Keratinocyte (primary cell): ENCODE data around the gene LY6G6F. TPM values are rescaled to one million over a fixed set of nuclear protein-coding genes. Genes with fewer than 3 reads are reported as not detected.

Source experiments
- DNase-seq: peaks from one replicate; pipeline ENCODE4 v3.0.0-alpha.2; 2011; ENCODE audit warnings: low read depth, missing footprints, low spot score
- FAIRE-seq: peaks from 2 replicates; lab custom pipeline; 2011; peaks lifted over from hg19 to GRCh38; lab: Jason Lieb, UNC
- H2AFZ ChIP-seq: 2 replicates; pipeline ENCODE4 v1.6.0; 2012; ENCODE audit warnings: low read length, control low read depth, inconsistent platforms; ENCODE audit not compliant: control insufficient read depth
- H3K27ac ChIP-seq: 2 replicates; pipeline ENCODE4 v1.5.1; 2011; ENCODE audit warnings: low read length; ENCODE audit not compliant: control insufficient read depth, insufficient read depth
- H3K27me3 ChIP-seq: 3 replicates; pipeline ENCODE4 v1.6.0; 2011; ENCODE audit warnings: low read length; ENCODE audit not compliant: control insufficient read depth, insufficient read depth; ENCODE audit errors: extremely low read depth
- H3K36me3 ChIP-seq, 2 experiments: 2 replicates in 1 of 2; 3 replicates in 1 of 2; pipeline ENCODE4 v1.5.1; 2011; ENCODE audit warnings: low read length in 2 of 2, mild to moderate bottlenecking in 1 of 2; ENCODE audit not compliant: control insufficient read depth in 2 of 2, insufficient read depth in 2 of 2; ENCODE audit errors: extremely low read depth in 1 of 2
- H3K4me1 ChIP-seq: 3 replicates; pipeline ENCODE4 v1.5.1; 2011; ENCODE audit warnings: low read length; ENCODE audit not compliant: control insufficient read depth, insufficient read depth; ENCODE audit errors: extremely low read depth
- H3K4me2 ChIP-seq: 3 replicates; pipeline ENCODE4 v1.6.0; 2011; ENCODE audit warnings: low read depth, low read length; ENCODE audit not compliant: control insufficient read depth, insufficient read depth; ENCODE audit errors: extremely low read depth
- H3K4me3 ChIP-seq, 3 experiments: fragments of 200-600 bp in 1 of 3; sonication (generic) in 1 of 3; 2 replicates in 2 of 3; 3 replicates in 1 of 3; pipeline ENCODE4 v1.5.1; 2011 to 2016; ENCODE audit warnings: low read length in 3 of 3, mild to moderate bottlenecking in 3 of 3, control low read depth in 2 of 3, inconsistent platforms in 1 of 3, low read depth in 1 of 3, mixed read lengths in 1 of 3, mixed run types in 1 of 3, moderate library complexity in 1 of 3; ENCODE audit not compliant: control insufficient read depth in 2 of 3, insufficient read depth in 2 of 3; ENCODE audit errors: extremely low read depth in 1 of 3
- H3K79me2 ChIP-seq: 2 replicates; pipeline ENCODE4 v1.6.0; 2012; ENCODE audit warnings: low read length; ENCODE audit not compliant: control insufficient read depth, insufficient read depth
- H3K9ac ChIP-seq: 3 replicates; pipeline ENCODE4 v1.6.0; 2011; ENCODE audit warnings: low read length; ENCODE audit not compliant: control insufficient read depth, insufficient read depth; ENCODE audit errors: extremely low read depth
- H3K9me1 ChIP-seq: 3 replicates; pipeline ENCODE4 v1.6.0; 2011; ENCODE audit warnings: low read length; ENCODE audit not compliant: control insufficient read depth, insufficient read depth; ENCODE audit errors: extremely low read depth
- H3K9me3 ChIP-seq: 2 replicates; pipeline ENCODE4 v1.5.1; 2012; ENCODE audit warnings: low read depth, low read length; ENCODE audit not compliant: control insufficient read depth
- H4K20me1 ChIP-seq: 3 replicates; pipeline ENCODE4 v1.6.0; 2011; ENCODE audit warnings: low read length; ENCODE audit not compliant: control insufficient read depth, insufficient read depth; ENCODE audit errors: extremely low read depth
- EZH2 ChIP-seq: IDR thresholded peaks from one replicate; pipeline ENCODE4 v1.6.1; 2012; ENCODE audit warnings: inconsistent platforms, mild to moderate bottlenecking, low read length, moderate library complexity
- dilution Hi-C: fragments of 300-500 bp; cut with MboI; formaldehyde crosslinking; loops from one replicate; pipeline ENCODE4 v1.7.0; 2020; ENCODE audit warnings: low sequenced_read_pairs; ENCODE audit not compliant: extremely low pct_ligation_motif_present
- polyA plus RNA-seq, 5 experiments: library from polyadenylated mRNA; depleted of rRNA in 3 of 5; stranded (reverse) in 3 of 5; stranded (forward) in 1 of 5; unstranded in 1 of 5; fragments of >200 nt; gene quantifications; 1 replicate in 1 of 5; 2 replicates in 3 of 5; 3 replicates in 1 of 5; pipeline versions ENCODE4 v1.2.1 to v1.2.3, GENCODE V29; 2011 to 2012; ENCODE audit warnings: missing spikeins in 2 of 5, low read depth in 1 of 5, low replicate concordance in 1 of 5
- TF ChIP-seq, protein P1 (sequence below), 3 experiments: IDR thresholded peaks in 1 of 3; conservative IDR thresholded peaks in 1 of 3; optimal IDR thresholded peaks in 1 of 3; 2 replicates in 2 of 3; 3 replicates in 1 of 3; pipeline versions ENCODE3 to v1.5.1; 2011; ENCODE audit warnings: low read length in 3 of 3, mild to moderate bottlenecking in 3 of 3, moderate library complexity in 2 of 3, control low read depth in 1 of 3, inconsistent platforms in 1 of 3; ENCODE audit not compliant: insufficient read depth in 2 of 3; ENCODE audit errors: extremely low read depth in 1 of 3

LY6G6F gene
- polyA plus RNA-seq, 1 donor (not counting 4 experiments of a cell fraction or from before 2014, with no cell fraction given) = not detected

DNA sequence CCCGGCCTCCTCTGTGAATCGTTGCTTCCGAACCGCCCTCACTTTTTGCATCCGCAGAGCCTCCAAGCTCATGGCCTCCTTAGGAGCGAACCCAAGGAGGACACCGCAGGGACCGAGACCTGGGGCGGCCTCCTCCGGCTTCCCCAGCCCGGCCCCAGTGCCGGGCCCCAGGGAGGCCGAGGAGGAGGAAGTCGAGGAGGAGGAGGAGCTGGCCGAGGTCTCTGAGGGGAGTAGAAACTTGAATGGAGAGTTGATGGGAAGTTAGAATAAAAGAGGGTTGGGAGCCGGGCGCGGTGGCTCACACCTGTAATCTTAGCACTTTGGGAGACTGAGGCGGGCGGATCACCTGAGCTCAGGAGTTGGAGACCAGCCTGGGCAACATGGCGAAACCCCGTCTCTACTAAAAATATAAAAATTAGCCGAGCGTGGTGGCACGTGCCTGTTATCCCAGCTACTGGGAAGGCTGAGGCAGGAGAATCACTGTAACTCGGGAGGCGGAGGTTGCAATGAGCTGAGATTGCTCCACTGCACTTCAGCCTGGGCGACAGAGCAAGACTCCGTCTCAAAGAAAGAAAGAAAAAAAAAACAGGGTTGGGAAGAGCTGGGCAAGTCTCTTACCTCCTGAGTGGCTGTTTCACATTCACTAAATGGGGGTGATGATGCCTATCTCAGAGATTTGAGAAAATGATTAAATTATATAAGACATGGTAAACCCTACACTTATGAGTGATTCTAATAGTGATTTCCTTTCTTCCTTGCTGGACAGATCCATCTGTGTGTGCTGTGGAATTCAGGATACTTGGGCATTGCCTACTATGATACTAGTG lies 33.9 kb downstream of the LY6G6F start:
- TF ChIP-seq EZH2 = no peak
- TF ChIP-seq, protein P1, sequence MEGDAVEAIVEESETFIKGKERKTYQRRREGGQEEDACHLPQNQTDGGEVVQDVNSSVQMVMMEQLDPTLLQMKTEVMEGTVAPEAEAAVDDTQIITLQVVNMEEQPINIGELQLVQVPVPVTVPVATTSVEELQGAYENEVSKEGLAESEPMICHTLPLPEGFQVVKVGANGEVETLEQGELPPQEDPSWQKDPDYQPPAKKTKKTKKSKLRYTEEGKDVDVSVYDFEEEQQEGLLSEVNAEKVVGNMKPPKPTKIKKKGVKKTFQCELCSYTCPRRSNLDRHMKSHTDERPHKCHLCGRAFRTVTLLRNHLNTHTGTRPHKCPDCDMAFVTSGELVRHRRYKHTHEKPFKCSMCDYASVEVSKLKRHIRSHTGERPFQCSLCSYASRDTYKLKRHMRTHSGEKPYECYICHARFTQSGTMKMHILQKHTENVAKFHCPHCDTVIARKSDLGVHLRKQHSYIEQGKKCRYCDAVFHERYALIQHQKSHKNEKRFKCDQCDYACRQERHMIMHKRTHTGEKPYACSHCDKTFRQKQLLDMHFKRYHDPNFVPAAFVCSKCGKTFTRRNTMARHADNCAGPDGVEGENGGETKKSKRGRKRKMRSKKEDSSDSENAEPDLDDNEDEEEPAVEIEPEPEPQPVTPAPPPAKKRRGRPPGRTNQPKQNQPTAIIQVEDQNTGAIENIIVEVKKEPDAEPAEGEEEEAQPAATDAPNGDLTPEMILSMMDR (optimal IDR thresholded peaks at IDR 0.05 in 1 of 3, IDR thresholded peaks at IDR 0.05 in 1 of 3, conservative IDR thresholded peaks at IDR 0.05 in 1 of 3; ENCODE audit: extremely low read depth in 1 of 3, insufficient read depth in 2 of 3, low read length in 3 of 3) = no peak
- Histone ChIP-seq H3K4me1 (peaks cover 26% of the 10 kb centered on the region), H3K79me2 (peaks cover 13% of the 10 kb centered on the region), H4K20me1 (no peaks in the 10 kb centered on the region), H3K27ac (peak overlapping the region; percentile 83), H3K9ac (peak overlapping the region; percentile 88), H3K27me3 (no peaks in the 10 kb centered on the region), H3K4me3 (peak overlapping the region; percentile 72 to 88 (median 87)), H3K9me3 (no peaks in the 10 kb centered on the region), H3K9me1 (no peaks in the 10 kb centered on the region), H2AFZ (peak overlapping the region; percentile 87), H3K36me3 (peaks cover 2 to 17% of the 10 kb centered on the region in 2 experiments), H3K4me2 (peak overlapping the region; percentile 81)
- no peak for DNase-seq
- no peak for FAIRE-seq
- dilution Hi-C loops = no loop called here

DNA sequence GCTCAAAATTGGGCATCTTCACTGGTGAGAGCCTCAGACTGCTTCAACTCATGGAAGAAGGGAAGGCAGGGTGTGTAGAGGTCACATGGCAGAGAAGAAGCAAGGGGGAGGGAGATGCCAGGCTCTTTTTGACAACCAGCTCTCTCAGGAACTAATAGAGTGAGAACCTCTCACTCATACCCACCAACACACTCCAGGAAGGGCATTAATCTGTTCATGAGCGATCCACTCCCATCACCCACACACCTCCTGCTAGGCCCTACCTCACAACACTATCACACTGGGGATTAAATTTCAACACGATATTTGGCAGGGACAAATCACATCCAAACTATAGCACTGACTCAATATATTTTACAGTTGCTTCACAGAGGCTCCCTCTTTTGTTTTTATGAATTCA lies 35.1 kb downstream of the LY6G6F start:
- Histone ChIP-seq H3K9me1 (no peaks in the 10 kb centered on the region), H3K36me3 (peaks cover 2 to 17% of the 10 kb centered on the region in 2 experiments), H3K4me1 (peaks cover 22% of the 10 kb centered on the region), H3K9me3 (no peaks in the 10 kb centered on the region), H2AFZ (no peak overlapping the region), H3K4me3 (no peak overlapping the region), H3K79me2 (peaks cover 1% of the 10 kb centered on the region), H3K9ac (no peak overlapping the region), H3K4me2 (no peak overlapping the region), H3K27me3 (no peaks in the 10 kb centered on the region), H3K27ac (no peak overlapping the region), H4K20me1 (no peaks in the 10 kb centered on the region)
- FAIRE-seq = no peak
- no peak for TF ChIP-seq EZH2
- TF ChIP-seq, protein P1 (optimal IDR thresholded peaks at IDR 0.05 in 1 of 3, IDR thresholded peaks at IDR 0.05 in 1 of 3, conservative IDR thresholded peaks at IDR 0.05 in 1 of 3; ENCODE audit: extremely low read depth in 1 of 3, insufficient read depth in 2 of 3, low read length in 3 of 3) = no peak
- dilution Hi-C loops = no loop called here
- DNase-seq = no peak
